ENCODE measurements around the gene FEZ2. TPM values are rescaled to one million over a fixed set of nuclear protein-coding genes. Genes with fewer than 3 reads are reported as not detected.

FEZ2 gene
- total RNA-seq, 1 donor from 2014 or later: 50.5 TPM

DNA sequence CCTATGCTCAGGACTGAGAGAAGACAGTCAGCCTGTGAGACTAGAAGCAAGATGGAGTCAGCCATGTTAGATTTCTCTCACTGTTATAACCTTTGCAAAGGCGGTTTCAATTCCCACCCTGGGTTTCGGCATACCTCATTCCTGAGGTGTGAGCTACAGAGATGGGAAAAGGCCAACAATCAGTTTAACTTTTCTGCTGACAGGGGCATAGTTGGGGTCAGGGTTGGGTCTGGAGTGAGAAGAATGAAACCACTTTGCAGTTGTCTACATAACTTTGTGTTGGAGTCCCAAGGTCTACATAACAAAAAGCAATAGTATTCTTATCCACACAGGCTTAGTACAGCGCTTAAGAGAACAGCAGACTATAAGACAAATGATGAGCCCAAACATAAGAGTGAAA, 28.1 kb upstream of the FEZ2 start:
- no peak for DNase-seq (ENCODE audit: extremely low spot score, unreplicated experiment)
- H3K4me3 Mint-ChIP-seq (ENCODE audit: unreplicated experiment): no peak overlapping the region
- H3K4me1 Mint-ChIP-seq (ENCODE audit: unreplicated experiment): no peaks in the 10 kb centered on the region
- TF ChIP-seq, protein P1, sequence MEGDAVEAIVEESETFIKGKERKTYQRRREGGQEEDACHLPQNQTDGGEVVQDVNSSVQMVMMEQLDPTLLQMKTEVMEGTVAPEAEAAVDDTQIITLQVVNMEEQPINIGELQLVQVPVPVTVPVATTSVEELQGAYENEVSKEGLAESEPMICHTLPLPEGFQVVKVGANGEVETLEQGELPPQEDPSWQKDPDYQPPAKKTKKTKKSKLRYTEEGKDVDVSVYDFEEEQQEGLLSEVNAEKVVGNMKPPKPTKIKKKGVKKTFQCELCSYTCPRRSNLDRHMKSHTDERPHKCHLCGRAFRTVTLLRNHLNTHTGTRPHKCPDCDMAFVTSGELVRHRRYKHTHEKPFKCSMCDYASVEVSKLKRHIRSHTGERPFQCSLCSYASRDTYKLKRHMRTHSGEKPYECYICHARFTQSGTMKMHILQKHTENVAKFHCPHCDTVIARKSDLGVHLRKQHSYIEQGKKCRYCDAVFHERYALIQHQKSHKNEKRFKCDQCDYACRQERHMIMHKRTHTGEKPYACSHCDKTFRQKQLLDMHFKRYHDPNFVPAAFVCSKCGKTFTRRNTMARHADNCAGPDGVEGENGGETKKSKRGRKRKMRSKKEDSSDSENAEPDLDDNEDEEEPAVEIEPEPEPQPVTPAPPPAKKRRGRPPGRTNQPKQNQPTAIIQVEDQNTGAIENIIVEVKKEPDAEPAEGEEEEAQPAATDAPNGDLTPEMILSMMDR (IDR thresholded peaks at IDR 0.05): no peak
- H3K36me3 Mint-ChIP-seq (ENCODE audit: unreplicated experiment): no peaks in the 10 kb centered on the region
- peaks cover 2% of the 10 kb centered on the region for H3K9me3 Mint-ChIP-seq (ENCODE audit: unreplicated experiment)
- H3K27me3 Mint-ChIP-seq (ENCODE audit: unreplicated experiment): no peaks in the 10 kb centered on the region
- H3K27ac Mint-ChIP-seq (ENCODE audit: unreplicated experiment): no peak overlapping the region

DNA sequence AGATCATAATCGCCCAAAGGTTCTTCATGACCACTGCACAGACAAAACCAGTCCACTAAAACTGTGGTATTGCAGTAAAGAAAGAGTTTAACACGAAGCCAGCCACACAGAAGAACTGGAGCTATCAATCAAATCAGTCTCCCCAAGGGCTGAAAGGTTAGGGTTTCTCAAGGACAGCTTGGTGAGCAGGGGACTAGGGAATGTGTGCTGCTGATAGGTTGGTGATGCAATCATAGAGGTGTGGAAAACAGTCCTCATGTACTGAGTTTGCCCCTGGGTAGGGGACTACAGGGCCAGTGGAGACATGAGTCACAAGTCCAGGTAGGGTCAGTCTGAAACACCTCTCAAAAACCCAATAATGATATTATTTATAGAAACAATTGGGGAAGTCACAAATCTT, 27.3 kb upstream of the FEZ2 start:
- DNase-seq (ENCODE audit: extremely low spot score, unreplicated experiment): no peak
- Mint-ChIP-seq H3K27me3 (ENCODE audit: unreplicated experiment) (no peaks in the 10 kb centered on the region), H3K4me1 (ENCODE audit: unreplicated experiment) (no peaks in the 10 kb centered on the region), H3K9me3 (ENCODE audit: unreplicated experiment) (no peaks in the 10 kb centered on the region), H3K36me3 (ENCODE audit: unreplicated experiment) (no peaks in the 10 kb centered on the region), H3K4me3 (ENCODE audit: unreplicated experiment) (no peak overlapping the region), H3K27ac (ENCODE audit: unreplicated experiment) (no peak overlapping the region)
- TF ChIP-seq, protein P1 (IDR thresholded peaks at IDR 0.05): no peak

DNA sequence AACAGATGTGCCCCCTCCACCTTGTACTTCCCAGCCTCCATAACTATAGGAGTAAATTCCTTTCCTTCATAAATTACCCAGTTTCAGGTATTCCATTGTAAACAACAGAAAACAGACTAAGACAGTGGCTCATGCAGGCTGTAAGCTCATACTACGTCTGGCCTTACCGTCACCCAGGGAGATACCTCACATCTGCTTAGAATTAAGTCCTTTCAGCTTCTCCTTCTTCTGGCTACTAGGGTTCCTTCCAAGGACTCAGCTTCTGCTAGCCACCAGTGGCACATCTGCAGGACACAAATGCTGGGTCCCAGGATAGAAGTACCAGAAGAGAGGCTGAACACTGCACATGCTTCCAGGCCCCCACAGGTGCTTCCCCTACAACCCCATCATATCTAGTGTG, 22.4 kb upstream of the FEZ2 start:
- H3K27ac Mint-ChIP-seq (ENCODE audit: unreplicated experiment): no peak overlapping the region
- H3K4me1 Mint-ChIP-seq (ENCODE audit: unreplicated experiment): peaks cover 2% of the 10 kb centered on the region
- H3K27me3 Mint-ChIP-seq (ENCODE audit: unreplicated experiment): no peaks in the 10 kb centered on the region
- DNase-seq (ENCODE audit: extremely low spot score, unreplicated experiment): no peak
- TF ChIP-seq, protein P1 (IDR thresholded peaks at IDR 0.05): no peak
- H3K36me3 Mint-ChIP-seq (ENCODE audit: unreplicated experiment): no peaks in the 10 kb centered on the region
- no peak overlapping the region for H3K4me3 Mint-ChIP-seq (ENCODE audit: unreplicated experiment)
- H3K9me3 Mint-ChIP-seq (ENCODE audit: unreplicated experiment): no peaks in the 10 kb centered on the region

DNA sequence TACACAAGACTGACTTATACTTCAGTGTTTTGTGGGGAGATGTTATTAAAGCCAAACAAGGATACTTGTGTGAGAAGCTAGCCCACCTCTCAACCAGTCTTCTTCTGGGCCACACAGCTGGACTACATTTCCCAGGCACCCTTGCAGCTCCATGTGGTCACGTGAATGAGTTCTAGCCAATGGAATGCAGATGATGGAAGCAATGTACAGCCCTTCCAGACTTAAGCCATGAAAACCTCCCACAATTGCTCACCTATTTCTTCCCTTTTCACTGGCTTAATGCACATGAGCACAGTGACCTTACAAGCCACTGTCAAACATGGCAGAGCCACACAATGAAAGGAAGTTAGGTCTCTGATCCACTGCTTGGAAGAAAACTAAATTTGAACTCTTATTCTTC, 20.4 kb upstream of the FEZ2 start:
- no peaks in the 10 kb centered on the region for H3K27me3 Mint-ChIP-seq (ENCODE audit: unreplicated experiment)
- no peak overlapping the region for H3K27ac Mint-ChIP-seq (ENCODE audit: unreplicated experiment)
- H3K36me3 Mint-ChIP-seq (ENCODE audit: unreplicated experiment): no peaks in the 10 kb centered on the region
- no peak for DNase-seq (ENCODE audit: extremely low spot score, unreplicated experiment)
- TF ChIP-seq, protein P1 (IDR thresholded peaks at IDR 0.05): no peak
- H3K4me3 Mint-ChIP-seq (ENCODE audit: unreplicated experiment): no peak overlapping the region
- peaks cover 18% of the 10 kb centered on the region for H3K4me1 Mint-ChIP-seq (ENCODE audit: unreplicated experiment)
- H3K9me3 Mint-ChIP-seq (ENCODE audit: unreplicated experiment): no peaks in the 10 kb centered on the region

DNA sequence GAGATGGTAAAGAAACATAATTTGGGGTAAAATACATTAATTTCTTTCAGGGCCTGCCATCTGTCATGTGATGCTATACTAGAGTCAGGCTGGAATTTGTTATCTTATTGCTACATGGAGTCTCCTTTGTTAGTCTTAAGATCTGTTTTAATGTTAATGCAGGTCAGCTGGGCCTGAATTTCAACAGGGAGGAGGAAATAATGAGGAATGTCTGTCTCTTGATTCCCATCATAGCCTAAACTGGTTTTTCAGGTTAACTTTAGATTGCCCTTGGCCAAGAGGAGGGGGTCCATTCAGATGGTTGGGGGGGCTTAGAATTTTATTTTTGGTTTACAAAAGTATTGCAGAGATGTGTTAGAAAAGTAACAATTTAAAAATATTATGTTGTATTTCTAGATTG, 19.0 kb upstream of the FEZ2 start:
- TF ChIP-seq, protein P1 (IDR thresholded peaks at IDR 0.05): no peak
- H3K4me3 Mint-ChIP-seq (ENCODE audit: unreplicated experiment): no peak overlapping the region
- H3K36me3 Mint-ChIP-seq (ENCODE audit: unreplicated experiment): no peaks in the 10 kb centered on the region
- peaks cover 18% of the 10 kb centered on the region for H3K4me1 Mint-ChIP-seq (ENCODE audit: unreplicated experiment)
- no peak overlapping the region for H3K27ac Mint-ChIP-seq (ENCODE audit: unreplicated experiment)
- no peaks in the 10 kb centered on the region for H3K9me3 Mint-ChIP-seq (ENCODE audit: unreplicated experiment)
- no peak for DNase-seq (ENCODE audit: extremely low spot score, unreplicated experiment)
- no peaks in the 10 kb centered on the region for H3K27me3 Mint-ChIP-seq (ENCODE audit: unreplicated experiment)

Data from osteocyte (in vitro differentiated cells).